Testis (tissue), 3 donors: ENCODE data around the gene NAP1L5. TPM values are rescaled to one million over a fixed set of nuclear protein-coding genes. Genes with fewer than 3 reads are reported as not detected.

Experiments used
- DNase-seq: peaks from one replicate; pipeline ENCODE4 v3.0.0-alpha.2; 2019
- H3K27ac ChIP-seq, 2 donors: fragments of 200-600 bp; sonication (generic); one replicate each; pipeline ENCODE4 v1.5.1; 2019
- H3K27me3 ChIP-seq: fragments of 200-600 bp; sonication (generic); one replicate; pipeline ENCODE4 v1.5.1; 2019
- H3K36me3 ChIP-seq: fragments of 200-600 bp; sonication (generic); one replicate; pipeline ENCODE4 v1.5.1; 2017; ENCODE audit warnings: low read depth; ENCODE audit errors: missing control alignments
- H3K4me1 ChIP-seq: fragments of 200-600 bp; sonication (generic); one replicate; pipeline ENCODE4 v1.5.1; 2019
- H3K4me3 ChIP-seq, 2 donors: fragments of 200-600 bp; sonication (generic); one replicate each; pipeline ENCODE4 v1.5.1; 2017 to 2019
- H3K9me3 ChIP-seq: fragments of 200-600 bp; sonication (generic); one replicate; pipeline ENCODE4 v1.5.1; 2017
- CTCF ChIP-seq, 3 experiments: fragments of 450-650 bp in 2 of 3; fragments of 200-600 bp in 1 of 3; sonication (generic) in 1 of 3; IDR thresholded peaks; one replicate each; pipeline ENCODE4 v1.5.1; 2016 to 2019; ENCODE audit warnings: antibody characterized with exemption in 3 of 3, mild to moderate bottlenecking in 2 of 3, moderate library complexity in 1 of 3
- POLR2A ChIP-seq: fragments of 450-650 bp; IDR thresholded peaks from one replicate; pipeline ENCODE4 v1.6.1; 2017; ENCODE audit warnings: antibody characterized with exemption, mild to moderate bottlenecking, moderate library complexity
- WGBS, 2 donors: methylation state at CpG; one replicate each; pipeline ENCODE4 v1.1.5; 2018; 5-methylcytosine and 5-hydroxymethylcytosine counted together
- intact Hi-C: fragments of 100-400 bp; cut with DNase I; formaldehyde crosslinking; loops from one replicate; pipeline ENCODE4 v1.15.1; 2023; ENCODE audit warnings: low total_unique reads
- polyA plus RNA-seq: library from polyadenylated mRNA; stranded (reverse); fragments of 350-450 nt; fragmentation: Illumina TruSeq; extraction: RNeasy Lipid Tissue Mini Kit (QIAGEN cat#74804); gene quantifications from one replicate; pipeline ENCODE4 v1.2.3, GENCODE V29; 2014; ENCODE audit warnings: low read depth, low replicate concordance; ENCODE audit not compliant: insufficient read depth
- total RNA-seq, 2 donors: library from RNA; depleted of rRNA; stranded (reverse); fragments of >200 nt; gene quantifications; one replicate each; pipeline ENCODE4 v1.2.3, GENCODE V29; 2016

NAP1L5 gene
- total and polyA plus RNA-seq, 3 donors from 2014 or later, result 13.9 to 16.1 (median 15.4) TPM

GRCh38 chr4:88725986-88726385, 28.4 kb upstream of the NAP1L5 start:
- TF ChIP-seq POLR2A (no peak), CTCF (IDR thresholded peaks at IDR 0.05) (no peak)
- DNase-seq, result no peak
- no peaks in the 10 kb centered on the region for H3K27me3 ChIP-seq
- H3K36me3 ChIP-seq, result no peaks in the 10 kb centered on the region
- H3K9me3 ChIP-seq, result no peaks in the 10 kb centered on the region
- H3K4me1 ChIP-seq, result no peaks in the 10 kb centered on the region
- no peak overlapping the region for H3K4me3 ChIP-seq
- H3K27ac ChIP-seq, result no peak overlapping the region
- WGBS, 2 donors, result 83 to 88% methylated on average over 2 of the region's 2 CpGs
- intact Hi-C loops, result no loop called here

- no peaks in the 10 kb centered on the region for H3K36me3 ChIP-seq
- no peak overlapping the region for H3K4me3 ChIP-seq
- H3K4me1 ChIP-seq, result no peaks in the 10 kb centered on the region
- no peak for DNase-seq
- H3K27ac ChIP-seq, result no peak overlapping the region
- WGBS, 2 donors, result 92 to 93% methylated on average over 4 of the region's 4 CpGs
- TF ChIP-seq CTCF (IDR thresholded peaks at IDR 0.05) (no peak), POLR2A (no peak)
- H3K9me3 ChIP-seq, result no peaks in the 10 kb centered on the region
- intact Hi-C loops, result no loop called here
- no peaks in the 10 kb centered on the region for H3K27me3 ChIP-seq
These were observed 27.5 kb upstream of the NAP1L5 start for GRCh38 chr4:88725143-88725542.

- intact Hi-C loops, result no loop called here
- H3K27ac ChIP-seq, result no peak overlapping the region
- H3K4me3 ChIP-seq, result no peak overlapping the region
- H3K27me3 ChIP-seq, result no peaks in the 10 kb centered on the region
- TF ChIP-seq POLR2A (no peak), CTCF (IDR thresholded peaks at IDR 0.05) (no peak)
- H3K4me1 ChIP-seq, result no peaks in the 10 kb centered on the region
- no peaks in the 10 kb centered on the region for H3K9me3 ChIP-seq
- 92 to 96% methylated on average over 2 of the region's 2 CpGs for WGBS, 2 donors
- H3K36me3 ChIP-seq, result no peaks in the 10 kb centered on the region
- no peak for DNase-seq
These were observed 26.8 kb upstream of the NAP1L5 start for GRCh38 chr4:88724406-88724805.

DNA sequence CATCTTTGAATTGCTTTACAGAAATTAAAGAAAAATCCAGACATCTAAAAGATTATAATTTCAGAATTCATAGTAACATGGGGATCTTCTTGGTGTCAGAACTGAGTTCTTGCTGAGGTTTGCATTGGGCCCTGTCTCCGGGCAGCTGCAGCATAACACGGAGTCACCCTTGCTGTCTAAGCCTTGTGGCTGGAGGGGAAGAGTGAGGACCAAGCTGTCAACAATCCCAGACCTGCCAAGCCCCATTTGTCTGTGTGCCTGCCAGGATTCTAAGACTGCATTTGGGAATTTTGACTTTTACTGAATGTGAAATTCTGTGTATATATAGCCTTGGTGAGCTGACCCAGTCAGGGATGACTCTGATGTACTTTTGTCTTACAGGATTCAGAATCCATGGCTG, 25.2 kb upstream of the NAP1L5 start:
- no peaks in the 10 kb centered on the region for H3K4me1 ChIP-seq
- no peak overlapping the region for H3K4me3 ChIP-seq
- no peaks in the 10 kb centered on the region for H3K27me3 ChIP-seq
- no peaks in the 10 kb centered on the region for H3K36me3 ChIP-seq
- no peak overlapping the region for H3K27ac ChIP-seq
- no peak for TF ChIP-seq CTCF (IDR thresholded peaks at IDR 0.05)
- no peak for TF ChIP-seq POLR2A
- intact Hi-C loops, result no loop called here
- DNase-seq, result no peak
- H3K9me3 ChIP-seq, result no peaks in the 10 kb centered on the region
- WGBS, 2 donors, result 72 to 89% methylated on average over 2 of the region's 2 CpGs

DNA sequence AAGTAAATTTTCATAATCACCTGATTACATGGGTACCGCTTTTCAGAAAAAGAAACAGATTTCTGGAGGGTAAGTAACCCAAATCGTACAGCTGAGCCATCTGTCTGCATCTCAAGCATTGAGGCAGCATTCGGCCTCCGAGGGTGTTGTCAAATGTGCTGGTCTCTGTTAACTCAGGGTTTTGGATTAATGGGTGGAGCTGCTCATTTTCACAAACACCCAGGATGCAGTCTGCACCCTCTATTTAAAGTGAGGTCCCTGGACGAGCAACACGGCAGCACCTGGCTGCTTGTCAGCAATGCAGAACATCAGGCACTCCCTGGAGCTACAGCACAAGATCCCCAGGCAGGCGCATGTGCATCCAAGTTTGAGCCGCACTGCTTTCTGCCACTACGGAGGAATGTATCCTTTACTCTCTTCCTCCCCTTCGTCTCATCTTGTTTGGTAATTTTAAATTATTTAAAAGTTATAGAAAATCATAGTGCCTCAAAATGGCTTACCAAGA, 24.7 kb upstream of the NAP1L5 start:
- no peak for DNase-seq
- intact Hi-C loops, result no loop called here
- no peak overlapping the region for H3K27ac ChIP-seq
- no peaks in the 10 kb centered on the region for H3K27me3 ChIP-seq
- no peak overlapping the region for H3K4me3 ChIP-seq
- 79 to 82% methylated on average over 10 of the region's 10 CpGs for WGBS, 2 donors
- H3K36me3 ChIP-seq, result no peaks in the 10 kb centered on the region
- no peaks in the 10 kb centered on the region for H3K4me1 ChIP-seq
- no peaks in the 10 kb centered on the region for H3K9me3 ChIP-seq
- TF ChIP-seq CTCF (IDR thresholded peaks at IDR 0.05), result no peak
- TF ChIP-seq POLR2A, result no peak
